T-helper 1 cell (primary cell): ENCODE data around the gene EYA4.

Source experiments
- DNase-seq, 5 donors: peaks; one replicate each; pipeline ENCODE4 v3.0.0-alpha.2; 2012 to 2020

The EYA4 gene

DNA sequence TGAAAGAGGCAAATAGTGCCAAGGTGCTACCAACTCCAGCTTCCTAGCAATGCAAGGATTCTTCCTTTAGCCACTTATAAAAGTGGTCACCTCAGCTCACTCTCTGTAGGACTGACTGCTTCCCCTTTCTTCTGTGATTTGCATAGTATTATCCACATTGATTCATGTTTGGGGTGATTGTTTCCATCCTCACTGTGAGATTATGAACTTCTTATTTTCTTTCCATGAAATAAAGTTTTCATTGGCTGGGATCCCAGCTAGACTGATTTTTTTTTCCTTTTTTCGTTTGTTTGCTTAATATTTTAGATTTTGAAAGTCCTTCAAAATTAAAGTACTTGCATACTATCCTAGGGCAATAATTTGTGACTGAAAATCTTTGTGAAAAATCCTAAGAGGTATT is 50.5 kb downstream of the EYA4 start:
- no peak for DNase-seq

- DNase-seq: no peak
Observed at GRCh38 chr6:133297657-133298056, 56.5 kb downstream of the EYA4 start.

DNA sequence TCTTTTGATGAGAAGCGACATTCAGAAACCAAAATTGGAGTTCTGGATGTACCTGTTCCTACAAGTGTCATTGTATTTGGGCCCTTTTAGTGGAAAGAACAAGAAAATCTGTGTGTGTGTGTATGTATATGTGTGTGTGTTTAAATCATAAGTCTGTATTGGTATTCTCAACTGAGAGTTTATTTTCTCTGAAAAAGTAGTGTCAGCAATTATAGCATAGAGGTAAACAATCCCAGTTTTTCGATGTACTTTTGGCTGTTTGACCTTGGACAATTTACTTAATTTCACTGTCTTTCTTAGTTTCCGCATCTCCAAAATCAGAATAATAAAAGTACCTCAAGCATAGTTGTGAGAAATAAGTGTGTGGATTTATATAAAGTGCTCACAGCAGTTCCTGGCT is 57.2 kb downstream of the EYA4 start:
- DNase-seq: no peak

DNA sequence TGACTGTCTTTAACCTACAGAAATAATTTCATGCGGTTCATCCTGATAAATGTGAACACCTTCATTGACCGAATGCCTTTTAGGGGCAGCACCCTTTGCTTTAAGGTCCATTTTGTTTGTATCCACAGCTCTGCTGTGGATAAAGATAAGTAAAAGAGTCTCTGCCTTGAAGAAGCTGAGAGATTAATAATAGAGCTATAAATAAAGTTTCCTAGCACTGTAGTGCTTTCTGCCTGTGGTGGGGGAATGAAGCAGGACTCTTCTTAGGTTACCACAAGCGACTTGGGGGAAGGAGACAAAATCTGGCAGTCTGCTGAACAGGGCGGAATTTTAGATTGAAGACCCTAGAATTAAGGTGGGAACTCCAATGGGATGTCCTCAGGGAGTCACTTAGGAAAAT is 57.6 kb downstream of the EYA4 start:
- no peak for DNase-seq

- DNase-seq: no peak
Observed at GRCh38 chr6:133300896-133301295, 59.7 kb downstream of the EYA4 start.

DNA sequence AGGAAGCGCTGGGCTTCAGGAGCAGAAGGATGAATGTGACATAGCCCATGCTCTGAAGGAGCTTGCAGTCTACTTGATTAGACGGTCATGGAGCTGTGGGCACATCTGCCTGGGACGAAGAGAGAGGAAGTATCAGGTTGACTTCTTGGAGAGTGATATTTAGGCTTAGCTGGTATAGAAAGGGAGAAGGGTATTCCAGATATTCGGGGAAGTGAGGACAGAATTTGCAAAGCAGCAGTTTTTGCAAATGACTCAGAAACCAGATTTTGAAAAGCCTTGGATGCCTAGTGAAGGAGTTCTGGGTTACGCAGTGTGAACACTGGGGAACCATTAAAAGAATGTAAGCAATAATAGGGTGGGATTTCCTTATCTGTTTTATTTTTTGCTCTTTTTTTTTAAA is 60.7 kb downstream of the EYA4 start:
- no peak for DNase-seq

DNA sequence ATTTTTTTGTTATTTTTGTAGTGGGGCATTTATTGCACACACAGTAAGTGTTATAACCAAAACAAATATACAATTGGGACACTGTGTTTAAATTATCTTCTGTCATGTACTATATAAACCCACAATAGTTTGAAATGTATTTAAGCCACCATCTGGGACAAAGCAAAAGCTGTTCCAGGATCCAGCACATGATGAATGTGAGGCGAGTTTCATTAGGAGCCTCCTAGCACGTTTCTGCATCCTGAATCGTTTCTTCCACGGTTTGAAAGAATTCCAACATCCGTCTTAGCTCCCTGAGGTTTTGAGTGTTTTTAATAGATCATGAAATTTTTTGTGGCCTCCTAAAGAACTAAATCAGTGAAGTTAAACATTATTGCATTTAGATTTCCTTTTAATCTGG is 65.8 kb downstream of the EYA4 start:
- DNase-seq: no peak

GRCh38 chr6:133309579-133309978 is 68.4 kb downstream of the EYA4 start:
- no peak for DNase-seq

- DNase-seq: no peak
Observed at GRCh38 chr6:133312006-133312405, 70.8 kb downstream of the EYA4 start.

DNA sequence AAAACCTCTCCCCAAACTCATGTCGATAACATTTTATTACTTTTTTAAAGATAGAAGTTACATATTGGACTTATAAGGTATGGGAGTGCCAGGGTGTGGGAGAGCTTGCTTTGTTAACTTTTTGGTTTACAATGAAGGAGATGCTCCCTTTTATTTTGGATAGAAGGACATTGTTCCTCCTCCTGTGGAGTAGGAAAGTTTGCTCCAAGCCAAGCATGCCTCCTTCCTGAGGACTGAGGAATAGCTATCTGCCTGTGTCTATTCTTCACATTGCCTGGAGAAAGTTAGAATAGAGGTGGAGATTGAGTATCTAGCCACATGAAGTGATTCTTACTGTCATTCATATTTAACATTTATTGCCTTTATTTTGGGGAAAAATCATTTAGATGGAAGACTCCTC is 71.9 kb downstream of the EYA4 start:
- DNase-seq: no peak

- DNase-seq: no peak
Observed at GRCh38 chr6:133314947-133315346, 73.8 kb downstream of the EYA4 start.

GRCh38 chr6:133315811-133316210 is 74.7 kb downstream of the EYA4 start:
- no peak for DNase-seq

GRCh38 chr6:133317704-133318103 is 76.5 kb downstream of the EYA4 start:
- DNase-seq: no peak

GRCh38 chr6:133326584-133326983 is 85.4 kb downstream of the EYA4 start:
- no peak for DNase-seq

DNA sequence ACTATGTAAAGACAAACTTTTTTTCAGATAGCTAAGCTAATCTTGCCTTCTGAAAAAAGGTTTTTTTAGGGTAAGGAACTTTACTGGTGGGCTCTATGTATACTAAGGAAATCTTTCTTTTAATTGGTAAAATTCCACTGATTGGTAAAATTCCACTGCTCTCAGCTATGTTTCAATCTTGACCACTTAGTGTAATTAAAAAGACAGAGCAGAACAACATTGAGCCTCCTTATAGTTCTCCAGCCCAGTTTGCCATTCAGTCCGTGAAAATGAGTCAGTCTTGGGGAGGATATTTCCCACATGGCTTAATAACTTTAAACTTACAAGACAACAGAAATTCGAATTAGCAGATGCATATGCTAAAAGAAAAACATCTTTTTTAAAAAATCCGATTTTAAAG is 92.7 kb downstream of the EYA4 start:
- no peak for DNase-seq

- no peak for DNase-seq
Observed at GRCh38 chr6:133337308-133337707, 96.2 kb downstream of the EYA4 start.

GRCh38 chr6:133339543-133340384 is 98.6 kb downstream of the EYA4 start:
- DNase-seq: no peak

DNA sequence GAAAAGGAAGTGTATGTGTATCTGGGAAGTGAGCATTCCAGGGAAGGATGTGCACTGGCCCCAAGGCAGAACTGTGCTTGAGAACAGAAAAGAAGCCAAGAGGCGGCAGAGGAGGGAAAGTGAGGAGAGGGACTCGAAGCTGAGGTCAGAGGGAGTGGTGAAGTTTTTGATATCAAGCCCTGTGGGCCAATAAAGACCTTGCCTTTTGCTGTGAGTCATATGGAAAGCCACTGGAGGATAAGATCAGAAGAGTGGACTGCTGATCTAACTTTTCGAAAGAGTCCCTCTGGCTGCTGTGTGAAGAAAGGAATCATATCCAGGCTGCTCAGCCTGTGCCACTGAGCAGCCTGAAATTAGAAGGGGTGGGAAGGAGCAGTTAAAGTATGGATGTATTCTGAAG is 99.4 kb downstream of the EYA4 start:
- no peak for DNase-seq

- DNase-seq: no peak
Observed at GRCh38 chr6:133341607-133342158, 100.5 kb downstream of the EYA4 start.

DNA sequence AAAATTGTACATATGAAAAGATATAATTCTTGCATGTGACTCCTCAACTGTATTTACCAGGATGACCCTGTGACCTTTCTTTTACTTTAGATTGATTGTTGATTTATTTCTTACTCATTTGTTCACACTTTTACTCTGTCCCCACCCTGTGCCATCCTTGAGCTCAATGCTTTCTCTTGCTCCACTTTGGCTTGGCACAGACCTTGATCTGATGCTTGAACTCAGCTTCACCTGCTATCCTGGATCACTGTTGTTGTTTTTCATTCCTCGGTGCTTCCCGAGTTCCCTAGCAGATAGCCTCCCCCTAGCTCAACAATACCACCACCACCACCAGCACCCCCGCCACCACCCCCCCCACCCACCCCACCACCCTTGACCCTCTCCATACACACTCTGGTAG is 102.1 kb downstream of the EYA4 start:
- DNase-seq: no peak

- no peak for DNase-seq
Observed at GRCh38 chr6:133348846-133349245, 107.7 kb downstream of the EYA4 start.

DNA sequence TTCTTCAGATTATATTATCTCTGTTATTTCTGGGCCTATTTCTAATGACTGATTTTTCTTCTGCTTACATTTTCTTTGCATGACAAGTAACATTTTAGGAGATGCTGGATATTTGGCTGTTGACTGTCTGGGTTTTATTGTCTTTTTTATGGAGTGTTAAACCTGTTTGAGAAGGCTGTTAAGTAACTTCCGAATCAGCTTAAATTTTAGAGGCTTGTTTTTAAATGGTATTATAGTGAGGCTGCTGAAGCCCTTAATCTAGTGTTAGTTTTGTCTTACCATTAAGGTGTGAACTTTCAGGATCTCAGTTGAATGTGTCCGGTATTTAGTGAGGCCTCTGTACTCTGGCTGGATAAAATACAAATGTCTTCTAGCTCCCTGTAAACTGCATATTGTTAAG is 109.8 kb downstream of the EYA4 start:
- DNase-seq: no peak

- DNase-seq: no peak
Observed at GRCh38 chr6:133352046-133352445, 110.9 kb downstream of the EYA4 start.

- DNase-seq: no peak
Observed at GRCh38 chr6:133353061-133353460, 111.9 kb downstream of the EYA4 start.

DNA sequence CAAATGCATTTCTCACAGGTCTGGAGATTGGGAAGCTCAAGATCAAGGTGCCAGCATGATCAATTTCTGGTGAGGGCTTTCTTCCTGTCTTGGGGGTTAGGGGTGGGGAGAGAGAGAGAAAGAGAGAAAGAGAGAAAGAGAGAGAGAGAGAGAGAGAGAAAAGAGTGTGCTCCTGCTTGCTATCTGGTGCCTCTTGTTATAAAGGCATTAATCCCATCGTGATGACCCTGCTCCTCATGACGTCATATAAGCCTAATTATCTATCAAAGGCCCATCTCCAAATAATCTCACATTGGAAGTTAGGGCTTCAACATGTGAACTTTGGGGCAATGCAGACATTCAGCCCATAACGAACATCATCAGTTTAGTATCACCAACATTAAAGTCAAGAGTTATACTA is 114.8 kb downstream of the EYA4 start:
- DNase-seq: no peak
